ENCODE data around the gene TBL1XR1. TPM values are rescaled to one million over a fixed set of nuclear protein-coding genes. Genes with fewer than 3 reads are reported as not detected.

Gene TBL1XR1
- total RNA-seq, 1 experiment from 2014 or later: 77.6 TPM

DNA sequence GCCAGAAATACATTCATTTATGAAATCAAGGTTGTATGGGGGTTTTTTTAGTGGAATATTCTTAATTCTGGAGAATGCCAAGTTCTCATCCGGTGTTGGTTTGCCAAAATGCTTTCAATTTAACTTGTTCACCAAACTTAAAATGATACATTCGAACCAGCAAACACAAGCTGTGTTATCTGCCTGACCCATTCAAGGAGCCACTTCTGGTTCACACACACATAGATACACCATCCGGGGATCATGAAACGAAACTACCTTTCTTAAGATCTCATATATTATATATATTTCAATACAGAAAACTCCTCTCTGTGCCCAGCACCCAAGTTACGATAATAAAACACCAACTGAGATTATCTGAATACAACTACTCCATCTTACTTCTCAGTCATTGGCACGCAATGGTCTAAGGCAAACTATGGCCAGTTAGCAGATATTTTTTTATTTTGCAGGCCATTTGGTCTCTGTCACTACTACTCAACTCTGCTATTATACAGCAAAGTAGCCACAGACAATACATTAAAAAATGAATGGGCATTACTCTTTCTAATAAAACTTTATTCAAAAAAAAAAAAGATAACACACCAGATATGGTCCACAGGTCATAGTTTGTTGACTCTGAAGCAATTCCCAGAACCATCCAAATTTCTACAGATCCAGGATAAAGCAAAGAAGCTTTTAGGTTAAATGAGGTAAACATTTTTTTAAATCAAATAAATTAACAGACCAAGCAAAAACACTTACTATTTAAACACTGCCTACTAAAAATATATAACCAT lies 89.6 kb downstream of the TBL1XR1 start:
- ChIA-PET CTCF (no interaction called here), POLR2A (ENCODE audit: unreplicated experiment) (interaction anchor here (0.7 kb wide), 1 partner anchor 909 kb away, joined by 4 read pairs; no protein-coding TSS in a partner anchor)
- ATAC-seq (no peak), DNase-seq (no peak)
- Histone ChIP-seq H2AFZ (ENCODE audit: low read length) (no peak overlapping the region), H3K4me2 (ENCODE audit: low read length) (no peak overlapping the region), H4K20me1 (ENCODE audit: low read length) (peaks cover 37% of the 10 kb centered on the region; the same call in 1 of the 2 replicates), H3K4me1 (ENCODE audit: insufficient read depth, low read length) (peaks cover 5% of the 10 kb centered on the region; the same call in 1 of the 2 replicates), H3K36me3 (ENCODE audit: low read depth, low read length) (no peaks in the 10 kb centered on the region), H3K79me2 (ENCODE audit: low read length) (peaks cover 98% of the 10 kb centered on the region), H3F3A (ENCODE audit: low read length, unreplicated experiment) (no peaks in the 10 kb centered on the region), H3K9me2 (replicated peaks; ENCODE audit: low read length) (no peaks in the 10 kb centered on the region), H3K4me3 (ENCODE audit: low read length) (no peak overlapping the region), H3K27me3 (ENCODE audit: low read length) (no peaks in the 10 kb centered on the region), H3K27ac (ENCODE audit: low read length) (no peak overlapping the region), H3K9ac (ENCODE audit: low read length) (no peak overlapping the region), H3K9me3 (ENCODE audit: low read length) (no peaks in the 10 kb centered on the region)
- intact Hi-C loops (cut with micrococcal nuclease): no loop called here
- TF ChIP-seq EZH2phosphoT487 (IDR thresholded peaks at IDR 0.05; ENCODE audit: borderline replicate concordance, low read length) (no peak), EZH2 (IDR thresholded peaks at IDR 0.05; ENCODE audit: low read length, unreplicated experiment) (no peak)
- TF ChIP-seq, protein P1, sequence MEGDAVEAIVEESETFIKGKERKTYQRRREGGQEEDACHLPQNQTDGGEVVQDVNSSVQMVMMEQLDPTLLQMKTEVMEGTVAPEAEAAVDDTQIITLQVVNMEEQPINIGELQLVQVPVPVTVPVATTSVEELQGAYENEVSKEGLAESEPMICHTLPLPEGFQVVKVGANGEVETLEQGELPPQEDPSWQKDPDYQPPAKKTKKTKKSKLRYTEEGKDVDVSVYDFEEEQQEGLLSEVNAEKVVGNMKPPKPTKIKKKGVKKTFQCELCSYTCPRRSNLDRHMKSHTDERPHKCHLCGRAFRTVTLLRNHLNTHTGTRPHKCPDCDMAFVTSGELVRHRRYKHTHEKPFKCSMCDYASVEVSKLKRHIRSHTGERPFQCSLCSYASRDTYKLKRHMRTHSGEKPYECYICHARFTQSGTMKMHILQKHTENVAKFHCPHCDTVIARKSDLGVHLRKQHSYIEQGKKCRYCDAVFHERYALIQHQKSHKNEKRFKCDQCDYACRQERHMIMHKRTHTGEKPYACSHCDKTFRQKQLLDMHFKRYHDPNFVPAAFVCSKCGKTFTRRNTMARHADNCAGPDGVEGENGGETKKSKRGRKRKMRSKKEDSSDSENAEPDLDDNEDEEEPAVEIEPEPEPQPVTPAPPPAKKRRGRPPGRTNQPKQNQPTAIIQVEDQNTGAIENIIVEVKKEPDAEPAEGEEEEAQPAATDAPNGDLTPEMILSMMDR (conservative IDR thresholded peaks at IDR 0.05; ENCODE audit: low read depth, low read length): no peak
- no TSS peak for BruUV-seq (replicated peaks)

DNA sequence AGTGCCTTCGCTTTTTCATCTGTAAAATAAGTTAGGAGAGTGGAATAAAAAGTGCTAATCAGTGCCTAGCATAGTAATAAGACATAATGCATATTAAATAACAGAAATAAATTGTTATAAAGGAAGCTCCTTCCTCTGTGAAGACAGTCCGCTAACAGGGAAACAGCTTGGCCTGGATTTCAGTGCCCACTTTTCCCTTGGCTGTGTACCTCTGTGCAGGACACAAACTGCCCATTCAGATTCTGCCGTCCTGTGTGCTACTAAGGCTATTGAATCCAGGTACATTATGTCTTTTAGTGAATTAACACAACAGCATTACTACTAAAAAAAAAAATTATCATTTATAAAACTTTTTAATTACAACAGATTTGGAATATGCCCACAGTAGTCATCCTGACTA lies 90.7 kb downstream of the TBL1XR1 start:
- H3K4me2 ChIP-seq (ENCODE audit: low read length): no peak overlapping the region
- H3K4me3 ChIP-seq (ENCODE audit: low read length): no peak overlapping the region
- intact Hi-C loops (cut with micrococcal nuclease): no loop called here
- H4K20me1 ChIP-seq (ENCODE audit: low read length): peaks cover 37% of the 10 kb centered on the region; the same call in 1 of the 2 replicates
- peaks cover 100% of the 10 kb centered on the region for H3K79me2 ChIP-seq (ENCODE audit: low read length)
- peaks cover 3% of the 10 kb centered on the region; the same call in 1 of the 2 replicates for H3K4me1 ChIP-seq (ENCODE audit: insufficient read depth, low read length)
- BruUV-seq (replicated peaks): no TSS peak
- no peaks in the 10 kb centered on the region for H3K27me3 ChIP-seq (ENCODE audit: low read length)
- H3K9ac ChIP-seq (ENCODE audit: low read length): no peak overlapping the region
- DNase-seq (no peak), ATAC-seq (no peak)
- no peaks in the 10 kb centered on the region for H3K36me3 ChIP-seq (ENCODE audit: low read depth, low read length)
- TF ChIP-seq EZH2 (IDR thresholded peaks at IDR 0.05; ENCODE audit: low read length, unreplicated experiment): no peak
- TF ChIP-seq EZH2phosphoT487 (IDR thresholded peaks at IDR 0.05; ENCODE audit: borderline replicate concordance, low read length): no peak
- TF ChIP-seq, protein P1 (conservative IDR thresholded peaks at IDR 0.05; ENCODE audit: low read depth, low read length): no peak
- no peaks in the 10 kb centered on the region for H3K9me3 ChIP-seq (ENCODE audit: low read length)
- H3F3A ChIP-seq (ENCODE audit: low read length, unreplicated experiment): no peaks in the 10 kb centered on the region
- no peaks in the 10 kb centered on the region for H3K9me2 ChIP-seq (replicated peaks; ENCODE audit: low read length)
- no peak overlapping the region for H2AFZ ChIP-seq (ENCODE audit: low read length)
- CTCF ChIA-PET: no interaction called here
- POLR2A ChIA-PET (ENCODE audit: unreplicated experiment): no interaction called here
- H3K27ac ChIP-seq (ENCODE audit: low read length): no peak overlapping the region

DNA sequence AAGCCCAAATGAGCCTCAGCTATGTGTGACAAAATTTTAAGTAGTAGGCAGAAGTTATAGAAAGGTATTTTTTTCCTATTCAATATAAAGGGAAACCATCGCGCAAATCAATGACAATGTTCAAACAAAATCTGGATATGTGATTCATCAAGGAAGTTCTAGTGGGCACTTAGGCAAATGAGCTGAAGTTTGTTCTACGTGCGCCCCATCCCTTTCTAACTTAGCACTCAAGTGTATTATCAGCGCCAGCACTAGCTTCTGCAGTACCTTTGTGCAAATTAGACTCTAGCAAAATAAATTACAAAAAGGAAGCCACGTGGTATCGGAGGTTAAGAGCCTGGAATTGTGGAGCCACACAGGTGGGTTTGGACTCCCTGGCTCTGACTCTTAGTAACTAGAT lies 91.1 kb downstream of the TBL1XR1 start:
- BruUV-seq (replicated peaks): no TSS peak
- H4K20me1 ChIP-seq (ENCODE audit: low read length): peaks cover 37% of the 10 kb centered on the region; the same call in 1 of the 2 replicates
- CTCF ChIA-PET: no interaction called here

More for the DNA sequence above, 91.1 kb downstream of the TBL1XR1 start:
- intact Hi-C loops (cut with micrococcal nuclease): no loop called here
- ATAC-seq (no peak), DNase-seq (no peak)
- Histone ChIP-seq H3K36me3 (ENCODE audit: low read depth, low read length) (no peaks in the 10 kb centered on the region), H3K27me3 (ENCODE audit: low read length) (no peaks in the 10 kb centered on the region), H3K9me2 (replicated peaks; ENCODE audit: low read length) (no peaks in the 10 kb centered on the region), H3K4me1 (ENCODE audit: insufficient read depth, low read length) (no peaks in the 10 kb centered on the region), H3K27ac (ENCODE audit: low read length) (no peak overlapping the region), H2AFZ (ENCODE audit: low read length) (no peak overlapping the region), H3F3A (ENCODE audit: low read length, unreplicated experiment) (no peaks in the 10 kb centered on the region), H3K9me3 (ENCODE audit: low read length) (no peaks in the 10 kb centered on the region), H3K79me2 (ENCODE audit: low read length) (peaks cover 100% of the 10 kb centered on the region), H3K4me3 (ENCODE audit: low read length) (no peak overlapping the region), H3K9ac (ENCODE audit: low read length) (no peak overlapping the region), H3K4me2 (ENCODE audit: low read length) (no peak overlapping the region)
- TF ChIP-seq, protein P1 (conservative IDR thresholded peaks at IDR 0.05; ENCODE audit: low read depth, low read length): no peak
- TF ChIP-seq EZH2 (IDR thresholded peaks at IDR 0.05; ENCODE audit: low read length, unreplicated experiment) (no peak), EZH2phosphoT487 (IDR thresholded peaks at IDR 0.05; ENCODE audit: borderline replicate concordance, low read length) (no peak)
- POLR2A ChIA-PET (ENCODE audit: unreplicated experiment): no interaction called here

All from PC-3 (cell line).